GM23338 (cell line): ENCODE results near the gene KIF4B. TPM values are rescaled to one million over a fixed set of nuclear protein-coding genes. Genes with fewer than 3 reads are reported as not detected.

Source experiments
- ATAC-seq: fragments of 200-7000 bp; cut with Tn5 transposase; 3 replicates; pipeline ENCODE4 v1.9.1; 2020
- DNase-seq: peaks from one replicate; pipeline ENCODE4 v3.0.0-alpha.2; 2015; ENCODE audit warnings: low spot score
- H2AFZ ChIP-seq: fragments of 200-600 bp; sonication (generic); 2 replicates; pipeline ENCODE4 v1.8.0; 2016; ENCODE audit warnings: antibody characterized with exemption, mild to moderate bottlenecking, moderate library complexity
- H3F3A ChIP-seq: fragments of 200-600 bp; sonication (generic); replicated peaks from 2 replicates; pipeline ENCODE4 v1.8.0; 2017; ENCODE audit warnings: antibody characterized with exemption, mixed run types, low read depth
- H3K27ac ChIP-seq: fragments of 200-600 bp; sonication (generic); 2 replicates; pipeline ENCODE4 v1.6.1; 2016; ENCODE audit warnings: low read depth
- H3K27me3 ChIP-seq: fragments of 200-600 bp; sonication (generic); 2 replicates; pipeline ENCODE4 v1.8.0; 2016; ENCODE audit warnings: mild to moderate bottlenecking, mixed run types, moderate library complexity; ENCODE audit not compliant: insufficient read depth
- H3K36me3 ChIP-seq: fragments of 200-600 bp; sonication (generic); 2 replicates; pipeline ENCODE4 v1.8.0; 2016; ENCODE audit warnings: mild to moderate bottlenecking; ENCODE audit not compliant: insufficient read depth
- H3K4me1 ChIP-seq: fragments of 200-600 bp; sonication (generic); 2 replicates; pipeline ENCODE4 v1.8.0; 2016; ENCODE audit warnings: mild to moderate bottlenecking, moderate library complexity; ENCODE audit not compliant: insufficient read depth
- H3K4me2 ChIP-seq: fragments of 200-600 bp; sonication (generic); 2 replicates; pipeline ENCODE4 v1.7.1; 2017; ENCODE audit warnings: mixed run types
- H3K4me3 ChIP-seq: fragments of 200-600 bp; sonication (generic); 2 replicates; pipeline ENCODE4 v1.6.1; 2016; ENCODE audit warnings: mixed run types
- H3K79me2 ChIP-seq: fragments of 200-600 bp; sonication (generic); replicated peaks from 2 replicates; pipeline ENCODE4 v1.8.0; 2017; ENCODE audit warnings: mild to moderate bottlenecking; ENCODE audit not compliant: insufficient read depth
- H3K9me2 ChIP-seq: fragments of 200-600 bp; sonication (generic); 2 replicates; pipeline ENCODE4 v1.8.0; 2017; ENCODE audit not compliant: insufficient read depth
- H4K20me1 ChIP-seq: fragments of 200-600 bp; sonication (generic); replicated peaks from 2 replicates; pipeline ENCODE4 v1.8.0; 2017; ENCODE audit warnings: mild to moderate bottlenecking; ENCODE audit not compliant: insufficient read depth
- H3K27ac Mint-ChIP-seq: 2 replicates; pipeline ENCODE4 v1.8.0; 2020; ENCODE audit warnings: inconsistent platforms, mild to moderate bottlenecking, moderate library complexity, mixed read lengths
- H3K27me3 Mint-ChIP-seq: 3 replicates; pipeline ENCODE4 v1.8.0; 2022; ENCODE audit warnings: low read depth, mild to moderate bottlenecking, moderate library complexity, mixed read lengths, inconsistent platforms; ENCODE audit not compliant: insufficient read depth, poor library complexity
- H3K36me3 Mint-ChIP-seq: 3 replicates; pipeline ENCODE4 v1.8.0; 2021; ENCODE audit warnings: low read depth, mild to moderate bottlenecking, inconsistent platforms, moderate library complexity, mixed read lengths
- H3K4me1 Mint-ChIP-seq: 3 replicates; pipeline ENCODE4 v1.8.0; 2020; ENCODE audit warnings: mild to moderate bottlenecking, inconsistent platforms, mixed read lengths
- H3K4me3 Mint-ChIP-seq: 3 replicates; pipeline ENCODE4 v1.8.0; 2021; ENCODE audit warnings: moderate library complexity, mild to moderate bottlenecking, inconsistent platforms, mixed read lengths
- H3K9me3 Mint-ChIP-seq: 3 replicates; pipeline ENCODE4 v1.8.0; 2020; ENCODE audit warnings: moderate library complexity, mild to moderate bottlenecking, inconsistent platforms, mixed read lengths
- CTCF ChIP-seq, 2 experiments: fragments of 200-600 bp in 1 of 2; sonication (generic) in 1 of 2; conservative IDR thresholded peaks; 2 replicates each; pipeline versions ENCODE4 v1.5.1 to v1.6.1; 2016 to 2017; ENCODE audit warnings: antibody characterized with exemption in 2 of 2, low read depth in 2 of 2, mild to moderate bottlenecking in 2 of 2, moderate library complexity in 1 of 2
- EZH2phosphoT487 ChIP-seq: fragments of 200-600 bp; sonication (generic); IDR thresholded peaks from one replicate; pipeline ENCODE4 v1.8.1; 2018; ENCODE audit warnings: antibody characterized with exemption; ENCODE audit not compliant: unreplicated experiment
- NANOG ChIP-seq: IDR thresholded peaks from 2 replicates; pipeline ENCODE4 v1.6.1; 2016; ENCODE audit warnings: antibody characterized with exemption, borderline replicate concordance
- POLR2AphosphoS5 ChIP-seq: IDR thresholded peaks from 2 replicates; pipeline ENCODE4 v1.6.1; 2016; ENCODE audit warnings: antibody characterized with exemption, low read depth
- REST ChIP-seq: IDR thresholded peaks from one replicate; pipeline ENCODE4 v1.6.1; 2018; ENCODE audit warnings: antibody characterized with exemption; ENCODE audit not compliant: unreplicated experiment
- STAT1 ChIP-seq: IDR thresholded peaks from one replicate; pipeline ENCODE4 v1.6.1; 2016; ENCODE audit warnings: antibody characterized with exemption; ENCODE audit not compliant: unreplicated experiment
- ZNF114 ChIP-seq: fragments of 250-450 bp; sonication (Bioruptor Pico); IDR thresholded peaks from 2 replicates; pipeline ENCODE4 v1.5.0; 2020; ENCODE audit warnings: mild to moderate bottlenecking, moderate library complexity
- ZNF331 ChIP-seq: fragments of 250-450 bp; sonication (Bioruptor Pico); IDR thresholded peaks from 2 replicates; pipeline ENCODE4 v1.5.0; 2020; ENCODE audit warnings: low read depth, mild to moderate bottlenecking, moderate library complexity
- ZNF462 ChIP-seq: fragments of 250-450 bp; sonication (Bioruptor Pico); IDR thresholded peaks from 2 replicates; pipeline ENCODE4 v1.5.0; 2020; ENCODE audit warnings: mild to moderate bottlenecking, moderate library complexity
- polyA plus RNA-seq: library from polyadenylated mRNA; unstranded; fragments of >200 nt; fragmentation: Nextera tagmentation; extraction: Ambion mirVana; gene quantifications from 2 replicates; pipeline ENCODE4 v1.2.1, GENCODE V29; 2016
- total RNA-seq: library from RNA; depleted of rRNA; stranded (reverse); fragments of >200 nt; shearing (Covaris generic); gene quantifications from 2 replicates; pipeline ENCODE4 v1.2.3, GENCODE V29; 2014

KIF4B gene
- total and polyA plus RNA-seq, 2 experiments from 2014 or later: not detected

- H3K4me3 Mint-ChIP-seq: no peak overlapping the region
- TF ChIP-seq CTCF (conservative IDR thresholded peaks at IDR 0.05; ENCODE audit: low read depth in 2 of 2) (peak; percentile 73 to 85), ZNF462 (CRISPR knock-in tag) (0 out of 2 replicates have a peak, but pooled peaks have one; percentile 4), NANOG (no peak)
- peak; percentile 82 for DNase-seq
Measured at GRCh38 chr5:154995679-154996078, 17.9 kb upstream of the KIF4B start.

GRCh38 chr5:154997746-154998145 is 15.8 kb upstream of the KIF4B start:
- no peaks in the 10 kb centered on the region for H3K9me2 ChIP-seq
- no peaks in the 10 kb centered on the region for H4K20me1 ChIP-seq
- peaks cover 4% of the 10 kb centered on the region for H3K27me3 Mint-ChIP-seq
- no peaks in the 10 kb centered on the region for H3K27me3 ChIP-seq
- H3K27ac Mint-ChIP-seq: no peak overlapping the region
- H2AFZ ChIP-seq: no peak overlapping the region
- H3F3A ChIP-seq: no peaks in the 10 kb centered on the region
- H3K36me3 Mint-ChIP-seq: no peaks in the 10 kb centered on the region
- H3K4me2 ChIP-seq: no peak overlapping the region
- no peaks in the 10 kb centered on the region for H3K36me3 ChIP-seq
- no peak overlapping the region for H3K4me3 Mint-ChIP-seq
- H3K27ac ChIP-seq: no peak overlapping the region
- ATAC-seq: no peak
- no peaks in the 10 kb centered on the region; the same call in 2 of the 3 replicates for H3K9me3 Mint-ChIP-seq
- H3K4me1 Mint-ChIP-seq: no peaks in the 10 kb centered on the region
- no peak overlapping the region for H3K4me3 ChIP-seq
- DNase-seq: no peak
- no peaks in the 10 kb centered on the region for H3K4me1 ChIP-seq
- H3K79me2 ChIP-seq: no peaks in the 10 kb centered on the region
- TF ChIP-seq ZNF114 (no peak), POLR2AphosphoS5 (no peak), REST (no peak), STAT1 (no peak), EZH2phosphoT487 (no peak), ZNF331 (no peak), NANOG (no peak)

More at GRCh38 chr5:154995679-154996078, 17.9 kb upstream of the KIF4B start:
- H3K4me2 ChIP-seq: no peak overlapping the region
- no peak overlapping the region for H3K27ac Mint-ChIP-seq
- no peak overlapping the region for H3K4me3 ChIP-seq
- no peaks in the 10 kb centered on the region for H3K27me3 ChIP-seq
- H3K4me1 ChIP-seq: no peaks in the 10 kb centered on the region
- H3F3A ChIP-seq: no peaks in the 10 kb centered on the region
- H3K27me3 Mint-ChIP-seq: peaks cover 3% of the 10 kb centered on the region
- H3K36me3 ChIP-seq: no peaks in the 10 kb centered on the region
- H3K27ac ChIP-seq: no peak overlapping the region
- H3K9me3 Mint-ChIP-seq: no peaks in the 10 kb centered on the region; the same call in 2 of the 3 replicates
- H3K36me3 Mint-ChIP-seq: no peaks in the 10 kb centered on the region
- H2AFZ ChIP-seq: peak overlapping the region; percentile 74; the same call in 1 of the 2 replicates
- no peaks in the 10 kb centered on the region for H3K9me2 ChIP-seq
- no peaks in the 10 kb centered on the region for H3K4me1 Mint-ChIP-seq
- H3K79me2 ChIP-seq: no peaks in the 10 kb centered on the region
- no peaks in the 10 kb centered on the region for H4K20me1 ChIP-seq
- ATAC-seq: peak; percentile 97
